T follicular helper cell (primary cell): ENCODE data around the gene SCG3.

Experiments used
- DNase-seq: peaks from one replicate; pipeline ENCODE4 v3.0.0-alpha.2; 2020; ENCODE audit warnings: low read depth

SCG3 gene

DNA sequence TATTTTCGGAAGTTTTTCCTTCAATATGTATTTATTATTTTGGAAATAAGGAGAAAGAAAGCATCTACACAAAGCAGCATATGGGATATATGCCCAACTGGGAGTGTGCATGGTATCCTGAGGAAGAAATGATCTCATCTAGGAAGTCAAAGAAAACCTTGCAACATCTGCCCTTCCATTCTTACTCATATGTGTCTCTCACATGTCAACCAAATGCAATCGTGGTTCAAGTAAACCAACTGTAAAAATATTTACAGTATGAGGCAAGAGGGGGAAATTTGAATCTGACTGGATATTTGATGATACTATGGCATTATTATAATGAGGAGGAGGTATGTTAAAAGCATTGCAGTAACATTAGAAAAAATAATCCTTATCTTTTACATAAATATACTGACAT is 3.2 kb upstream of the SCG3 start:
- no peak for DNase-seq

DNA sequence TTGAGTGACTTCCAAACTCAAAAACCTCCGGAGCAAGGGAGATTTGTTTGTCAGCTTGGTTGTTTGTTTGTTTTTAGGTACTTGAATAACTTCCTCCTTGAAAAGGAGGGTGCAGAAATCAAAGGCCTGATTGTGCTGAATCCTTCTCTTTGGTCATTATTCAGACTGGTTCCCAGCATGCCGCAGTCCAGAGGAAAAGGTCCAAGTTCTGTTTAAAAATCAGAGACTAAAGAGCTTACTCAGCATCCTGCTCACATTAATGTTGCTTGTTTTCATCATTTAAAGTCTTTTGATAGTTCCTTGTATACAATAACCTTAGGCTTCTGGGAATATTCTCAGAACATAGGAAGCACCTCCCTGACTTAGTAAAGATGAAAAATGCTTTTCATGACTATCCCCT is 982 bp upstream of the SCG3 start:
- DNase-seq = no peak

DNA sequence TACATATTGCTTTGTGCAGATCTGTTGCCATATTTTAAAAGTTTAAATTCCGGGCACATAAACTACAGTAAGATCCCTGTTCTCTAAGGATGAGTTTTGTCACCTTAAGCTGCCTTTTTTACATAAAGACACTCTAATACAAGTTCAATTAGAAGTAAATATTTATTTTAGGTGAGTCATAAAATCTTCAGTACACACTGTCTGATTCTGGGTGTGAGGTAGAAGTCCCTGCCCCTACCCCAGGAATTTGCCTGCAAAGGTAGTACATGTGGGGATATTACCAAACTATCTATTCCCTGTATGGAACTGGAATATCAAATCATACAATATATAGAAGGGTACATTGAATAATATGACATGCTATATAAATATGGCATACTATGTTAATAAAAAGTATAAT is 6.3 kb downstream of the SCG3 start:
- DNase-seq = no peak

- no peak for DNase-seq
Measured at GRCh38 chr15:51688863-51689262, 7.6 kb downstream of the SCG3 start.

- no peak for DNase-seq
Measured at GRCh38 chr15:51692154-51692553, 10.9 kb downstream of the SCG3 start.

GRCh38 chr15:51696566-51696965 is 15.3 kb downstream of the SCG3 start:
- no peak for DNase-seq

DNA sequence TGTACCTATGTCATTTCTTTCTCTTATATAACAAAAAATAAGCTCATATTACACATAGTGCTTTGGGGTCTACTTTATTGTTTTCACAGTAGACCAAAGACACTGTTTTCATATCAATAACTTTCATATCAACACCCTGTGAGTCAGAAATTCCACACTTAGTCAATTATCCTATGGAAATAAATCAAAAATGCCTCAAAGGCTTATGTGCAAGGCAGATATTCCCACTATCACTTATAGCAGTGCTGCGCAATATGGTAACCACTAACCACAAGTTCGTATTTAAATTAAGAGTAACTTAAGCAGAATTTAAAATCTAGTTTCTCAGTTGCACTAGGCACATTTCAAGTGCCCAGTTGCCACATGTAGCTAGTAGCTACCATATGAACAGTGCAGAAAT is 15.9 kb downstream of the SCG3 start:
- no peak for DNase-seq

GRCh38 chr15:51699373-51699772 is 18.1 kb downstream of the SCG3 start:
- no peak for DNase-seq

- no peak for DNase-seq
Measured at GRCh38 chr15:51702710-51703109, 21.4 kb downstream of the SCG3 start.

- DNase-seq = no peak
Measured at GRCh38 chr15:51706291-51706690, 25.0 kb downstream of the SCG3 start.

DNA sequence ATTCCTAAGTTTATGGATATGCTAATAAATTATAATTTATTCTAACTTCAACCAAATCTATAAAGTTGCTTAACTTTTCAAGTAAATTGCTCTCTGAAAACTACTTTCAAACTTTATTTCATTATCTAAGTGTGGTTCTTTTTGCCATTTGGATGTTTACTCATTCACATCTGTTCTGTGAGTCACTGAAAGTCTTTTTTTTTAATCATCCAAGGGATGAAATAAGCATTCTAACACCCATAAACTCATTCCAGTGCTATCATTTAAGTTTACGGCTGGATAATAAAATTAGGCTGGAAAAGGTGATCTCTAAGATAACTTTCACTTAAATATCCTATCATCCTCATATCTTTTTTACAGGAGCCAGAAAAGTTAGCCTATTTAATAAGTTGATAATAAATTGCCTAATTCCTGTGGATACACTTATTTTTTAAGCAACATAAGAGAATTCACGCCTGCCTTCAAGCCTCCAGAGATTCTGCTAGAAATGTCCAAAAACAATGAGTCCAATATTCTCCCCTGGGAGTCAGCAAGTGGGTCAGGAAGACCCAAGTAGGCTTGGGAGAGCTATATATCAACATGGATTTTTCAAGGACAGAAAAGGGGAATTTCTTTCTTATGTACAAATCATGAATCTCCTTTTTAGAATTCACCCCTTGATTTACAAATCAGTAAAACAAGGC is 25.8 kb downstream of the SCG3 start:
- DNase-seq = no peak

- no peak for DNase-seq
Measured at GRCh38 chr15:51708013-51708412, 26.7 kb downstream of the SCG3 start.

DNA sequence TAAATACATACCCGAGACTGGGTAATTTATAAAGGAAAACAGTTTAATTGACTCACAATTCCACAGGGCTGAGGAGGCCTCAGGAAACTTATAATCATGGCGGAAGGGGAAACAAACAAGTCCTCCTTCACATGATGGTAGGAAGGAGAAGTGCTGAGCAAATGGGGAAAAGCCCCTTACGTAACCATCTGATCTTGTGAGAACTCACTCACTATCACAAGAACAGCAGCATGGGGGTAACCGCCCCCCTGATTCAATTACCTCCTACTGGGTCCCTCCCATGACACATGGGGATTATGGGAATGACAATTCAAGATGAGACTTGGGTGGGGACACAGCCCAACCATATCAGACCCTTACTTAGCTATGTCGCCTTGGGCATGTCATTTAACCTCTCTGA is 27.7 kb downstream of the SCG3 start:
- DNase-seq = no peak

GRCh38 chr15:51714162-51714561 is 32.9 kb downstream of the SCG3 start:
- no peak for DNase-seq

DNA sequence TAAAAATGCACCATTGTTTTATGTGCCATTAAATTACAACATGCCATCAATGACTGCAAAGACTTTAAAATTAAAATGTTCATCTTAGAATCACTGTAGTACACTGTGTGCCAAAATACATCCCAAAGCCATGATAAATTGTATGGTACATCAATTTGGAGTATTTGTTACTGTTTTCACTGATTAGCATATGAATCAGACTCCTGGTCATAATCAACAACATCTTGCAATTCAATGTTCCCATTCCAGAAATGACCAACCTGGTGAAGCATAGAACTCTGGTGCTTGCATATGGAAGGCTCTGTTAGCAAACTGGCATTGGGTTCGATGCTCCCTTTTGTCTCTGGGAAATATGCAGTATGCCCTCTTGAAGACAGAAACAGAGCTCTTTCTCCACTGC is 33.6 kb downstream of the SCG3 start:
- DNase-seq = no peak

- DNase-seq = no peak
Measured at GRCh38 chr15:51718219-51718618, 36.9 kb downstream of the SCG3 start.

DNA sequence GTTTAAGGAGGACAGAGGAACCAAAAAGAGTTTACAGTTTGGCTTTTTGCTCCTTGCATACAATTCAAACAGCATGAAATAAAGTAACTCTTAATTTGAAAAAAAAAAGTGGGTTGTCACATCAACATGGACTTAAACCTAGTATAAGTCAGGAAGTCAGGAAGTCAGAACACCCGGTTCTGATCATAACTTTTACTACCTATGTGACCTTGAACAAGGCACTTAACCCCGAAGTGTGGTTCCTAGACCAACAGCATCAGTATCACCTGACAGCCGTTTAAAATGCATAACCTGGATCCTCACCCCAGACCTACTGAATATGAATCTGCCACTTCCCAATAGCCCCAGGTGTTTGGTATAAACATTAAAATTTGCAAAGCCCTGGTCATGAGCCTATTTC is 37.4 kb downstream of the SCG3 start:
- no peak for DNase-seq

DNA sequence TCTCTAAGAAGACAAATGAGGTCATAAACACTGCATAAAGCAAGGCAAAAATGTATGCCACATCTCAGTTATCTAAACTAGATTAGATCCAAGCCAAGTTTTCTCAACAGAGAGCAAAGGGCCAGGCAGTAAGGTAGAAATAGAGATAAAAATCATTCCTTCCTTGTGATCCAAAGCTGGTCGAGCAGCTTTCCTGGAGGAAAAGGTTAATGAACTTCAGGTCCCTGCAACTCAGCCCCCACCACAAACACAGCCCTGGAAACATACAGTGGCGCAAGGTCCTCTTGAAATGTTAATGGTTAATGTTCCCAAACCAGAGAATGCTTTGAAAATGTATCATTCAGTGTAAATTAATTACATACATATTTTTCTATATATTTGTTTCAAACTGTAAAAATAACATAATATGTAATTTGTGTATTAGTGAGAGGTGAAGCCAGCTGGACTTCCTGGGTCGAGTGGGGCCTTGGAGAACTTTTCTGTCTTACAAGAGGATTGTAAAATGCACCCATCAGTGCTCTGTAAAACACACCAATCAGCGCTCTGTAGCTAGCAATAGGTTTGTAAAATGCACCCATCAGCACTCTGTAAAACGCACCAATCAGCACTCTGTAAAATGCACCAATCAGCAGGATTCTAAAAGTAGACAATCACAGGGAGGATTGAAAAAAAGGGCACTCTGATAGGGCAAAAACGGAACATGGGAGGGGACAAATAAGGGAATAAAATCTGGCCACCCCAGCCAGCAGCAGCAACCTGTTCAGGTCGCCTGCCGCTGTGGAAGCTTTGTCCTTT is 39.1 kb downstream of the SCG3 start:
- no peak for DNase-seq

DNA sequence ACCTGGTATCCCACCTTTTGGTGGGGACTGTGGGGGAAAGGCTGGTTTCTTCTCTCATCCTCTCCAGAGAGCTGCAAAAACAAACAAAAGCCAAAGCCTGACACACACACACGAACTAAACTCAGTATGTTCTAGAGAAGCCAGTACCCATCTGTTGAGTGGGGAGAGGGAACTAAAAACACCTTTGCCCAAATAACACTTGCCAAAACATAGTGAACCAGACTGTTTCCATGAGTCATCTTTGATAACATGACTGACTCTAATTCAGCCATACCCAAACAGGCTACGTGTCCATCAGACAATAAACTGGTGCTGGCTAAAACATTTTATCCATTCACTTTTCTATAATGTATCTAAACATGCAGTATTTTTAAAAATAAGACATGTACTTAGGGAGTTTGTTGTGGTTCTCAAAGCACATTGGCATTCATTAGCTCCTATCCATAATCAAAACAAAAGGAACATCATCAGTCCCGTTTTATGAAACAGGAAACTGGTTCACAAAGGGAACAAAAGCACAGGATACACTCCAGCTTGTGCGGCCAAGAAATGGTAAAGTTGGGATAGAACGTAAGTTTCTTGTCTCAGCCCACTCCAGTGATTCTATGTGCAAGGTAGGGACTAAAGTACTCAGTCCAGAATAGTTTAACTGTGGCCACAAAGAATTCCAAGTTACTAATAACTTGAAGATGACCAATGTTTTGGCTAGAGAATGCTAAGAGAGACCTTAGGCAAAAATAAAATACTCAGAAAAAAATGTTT is 40.1 kb downstream of the SCG3 start:
- no peak for DNase-seq

GRCh38 chr15:51724199-51724598 is 42.9 kb downstream of the SCG3 start:
- no peak for DNase-seq

- DNase-seq = no peak
Measured at GRCh38 chr15:51724673-51725072, 43.4 kb downstream of the SCG3 start.

DNA sequence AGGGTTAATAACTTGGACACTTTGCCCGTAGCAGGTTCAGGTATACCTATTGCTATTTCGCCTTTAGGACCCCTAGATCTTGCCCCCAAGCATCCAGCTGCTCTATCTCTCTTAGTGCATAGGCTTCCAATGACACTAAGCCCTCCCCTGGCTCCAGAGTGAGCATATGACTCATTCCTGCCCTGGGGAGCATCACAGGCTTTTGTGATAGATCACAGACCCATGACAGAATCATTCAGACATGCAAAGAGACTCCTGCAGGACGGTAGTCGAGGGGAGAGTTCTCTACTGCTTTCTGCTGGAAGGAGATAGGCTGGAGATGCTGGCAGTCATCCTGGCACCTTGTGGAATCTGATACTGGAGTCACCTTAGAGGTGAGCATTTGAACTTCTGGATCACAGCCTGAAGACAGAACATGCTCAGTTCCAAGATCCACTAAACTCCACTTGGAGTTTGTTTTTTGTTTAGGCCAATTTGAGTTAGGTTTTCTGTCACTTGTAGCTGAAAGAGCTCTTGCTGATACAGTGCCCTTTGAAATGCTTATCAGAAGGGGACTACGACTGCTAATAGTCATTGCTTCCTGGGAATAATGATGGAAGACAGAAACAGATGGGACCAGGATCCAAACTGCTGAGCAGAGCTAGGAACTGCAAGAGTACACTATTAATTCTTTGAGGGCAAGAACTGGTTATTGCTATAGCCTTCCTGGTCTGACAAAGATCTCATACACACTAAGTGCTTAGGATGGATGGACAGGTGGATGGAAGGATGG is 45.2 kb downstream of the SCG3 start:
- no peak for DNase-seq
